SH-SY5Y (cell line): Measurements from ENCODE around the gene DOCK4.

Experiments used
- GATA2 ChIP-seq: IDR thresholded peaks from 2 replicates; pipeline ENCODE4 v1.6.1; 2011; ENCODE audit warnings: mild to moderate bottlenecking, low read depth, low read length
- GATA3 ChIP-seq: IDR thresholded peaks from 2 replicates; pipeline ENCODE4 v1.6.1; 2011; ENCODE audit warnings: low read depth, mild to moderate bottlenecking, low read length, moderate library complexity

DNA sequence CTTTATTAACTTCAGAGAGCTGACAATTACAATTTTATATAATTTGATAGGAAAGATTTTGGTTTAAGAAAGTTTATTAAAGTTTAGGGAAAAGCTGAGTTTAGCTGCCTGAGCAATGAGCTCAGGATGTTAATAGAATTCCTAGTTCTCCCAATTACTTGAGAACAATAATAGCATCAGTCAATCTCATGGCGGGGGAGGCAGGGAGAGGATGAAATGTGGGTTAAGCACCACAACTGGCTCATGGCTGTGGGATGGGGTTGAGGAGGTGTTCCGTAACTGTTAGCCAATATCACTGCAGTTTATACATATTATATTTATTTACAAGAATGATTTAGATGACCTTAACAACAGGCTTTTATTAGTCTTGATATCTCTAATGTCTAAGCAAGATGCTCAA lies 377.0 kb downstream of the DOCK4 start:
- TF ChIP-seq GATA3: no peak
- no peak for TF ChIP-seq GATA2
